Measurements from ENCODE around the gene GNE. TPM values are rescaled to one million over a fixed set of nuclear protein-coding genes. Genes with fewer than 3 reads are reported as not detected.

Gene GNE
- total and polyA plus RNA-seq, 2 of the 13 experiments (the other 11 are each of a cell fraction or from before 2014, with no cell fraction given): 16.1 to 24.1 TPM

DNA sequence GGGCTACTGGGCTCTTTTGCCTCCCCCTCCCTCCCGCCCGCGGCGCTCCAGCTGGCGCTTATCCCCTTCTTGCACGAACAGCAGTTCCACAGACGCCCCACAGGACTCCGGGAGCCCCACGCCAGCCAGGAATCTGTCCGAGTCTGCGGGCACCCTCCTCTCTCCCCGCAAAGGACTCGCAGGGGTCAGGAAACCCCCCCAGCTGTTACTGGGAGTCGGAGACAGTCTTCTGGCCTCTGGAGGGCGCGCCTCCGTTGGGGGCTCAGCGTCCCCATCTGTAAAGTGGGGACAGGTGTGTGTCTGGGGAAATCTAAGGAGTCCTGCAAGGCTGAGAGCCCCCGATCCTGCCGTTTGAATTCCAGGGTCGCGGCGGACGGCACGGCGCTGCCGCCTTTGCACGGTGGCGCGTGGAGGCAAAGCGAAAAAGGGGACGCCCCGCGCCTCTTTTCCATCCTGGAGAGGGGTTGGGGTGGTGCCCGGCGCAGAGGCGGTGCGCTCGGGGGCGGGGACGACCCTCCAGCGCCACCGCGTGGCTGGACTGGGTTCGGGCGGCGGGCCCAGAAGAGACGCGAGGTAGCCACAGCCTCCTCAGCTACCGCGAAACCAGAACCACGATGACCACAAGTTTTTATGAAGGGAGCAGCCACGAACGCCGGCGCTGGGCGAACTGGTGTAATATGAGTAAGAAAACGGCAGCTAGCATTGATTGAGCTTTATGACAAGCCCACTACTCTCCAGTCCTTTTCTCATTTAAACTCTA lies 91.9 kb downstream of the GNE start (continued):
- TF ChIP-seq ZNF260 (CRISPR knock-in tag; IDR thresholded peaks at IDR 0.05; ENCODE audit: borderline replicate concordance, low read depth) (no peak), SNAPC2 (CRISPR knock-in tag; IDR thresholded peaks at IDR 0.05) (no peak), SRSF9 (IDR thresholded peaks at IDR 0.05; ENCODE audit: borderline replicate concordance, insufficient read depth, low read depth, low read length, poor library complexity, severe bottlenecking) (no peak), CHCHD3 (CRISPR knock-in tag; IDR thresholded peaks at IDR 0.05) (no peak), TOPORS (CRISPR knock-in tag; IDR thresholded peaks at IDR 0.05) (no peak), ARNTL (CRISPR knock-in tag; IDR thresholded peaks at IDR 0.05) (no peak), ETV6 (CRISPR knock-in tag; conservative IDR thresholded peaks at IDR 0.05) (no peak), PPARG (CRISPR knock-in tag; conservative IDR thresholded peaks at IDR 0.05) (no peak), KLF16 (CRISPR knock-in tag; IDR thresholded peaks at IDR 0.05) (0 out of 4 replicates have a peak, but pooled peaks of 1 of the 2 experiments have one; percentile 52), ETV5 (CRISPR knock-in tag; IDR thresholded peaks at IDR 0.05; ENCODE audit: borderline replicate concordance) (no peak), TP53 (CRISPR knock-in tag; conservative IDR thresholded peaks at IDR 0.05) (no peak), ZSCAN25 (CRISPR knock-in tag; IDR thresholded peaks at IDR 0.05) (no peak), SRF (IDR thresholded peaks at IDR 0.05; ENCODE audit: low read depth, low read length) (no peak), SSRP1 (CRISPR knock-in tag; IDR thresholded peaks at IDR 0.05) (no peak), ZNF644 (CRISPR knock-in tag; IDR thresholded peaks at IDR 0.05; ENCODE audit: low read depth) (no peak), SP5 (CRISPR knock-in tag; IDR thresholded peaks at IDR 0.05; ENCODE audit: borderline replicate concordance, low read depth) (0 out of 2 replicates have a peak, but pooled peaks have one; percentile 35), FOSL1 (CRISPR knock-in tag; IDR thresholded peaks at IDR 0.05; ENCODE audit: borderline replicate concordance) (no peak)
- TF ChIP-seq, protein P1, sequence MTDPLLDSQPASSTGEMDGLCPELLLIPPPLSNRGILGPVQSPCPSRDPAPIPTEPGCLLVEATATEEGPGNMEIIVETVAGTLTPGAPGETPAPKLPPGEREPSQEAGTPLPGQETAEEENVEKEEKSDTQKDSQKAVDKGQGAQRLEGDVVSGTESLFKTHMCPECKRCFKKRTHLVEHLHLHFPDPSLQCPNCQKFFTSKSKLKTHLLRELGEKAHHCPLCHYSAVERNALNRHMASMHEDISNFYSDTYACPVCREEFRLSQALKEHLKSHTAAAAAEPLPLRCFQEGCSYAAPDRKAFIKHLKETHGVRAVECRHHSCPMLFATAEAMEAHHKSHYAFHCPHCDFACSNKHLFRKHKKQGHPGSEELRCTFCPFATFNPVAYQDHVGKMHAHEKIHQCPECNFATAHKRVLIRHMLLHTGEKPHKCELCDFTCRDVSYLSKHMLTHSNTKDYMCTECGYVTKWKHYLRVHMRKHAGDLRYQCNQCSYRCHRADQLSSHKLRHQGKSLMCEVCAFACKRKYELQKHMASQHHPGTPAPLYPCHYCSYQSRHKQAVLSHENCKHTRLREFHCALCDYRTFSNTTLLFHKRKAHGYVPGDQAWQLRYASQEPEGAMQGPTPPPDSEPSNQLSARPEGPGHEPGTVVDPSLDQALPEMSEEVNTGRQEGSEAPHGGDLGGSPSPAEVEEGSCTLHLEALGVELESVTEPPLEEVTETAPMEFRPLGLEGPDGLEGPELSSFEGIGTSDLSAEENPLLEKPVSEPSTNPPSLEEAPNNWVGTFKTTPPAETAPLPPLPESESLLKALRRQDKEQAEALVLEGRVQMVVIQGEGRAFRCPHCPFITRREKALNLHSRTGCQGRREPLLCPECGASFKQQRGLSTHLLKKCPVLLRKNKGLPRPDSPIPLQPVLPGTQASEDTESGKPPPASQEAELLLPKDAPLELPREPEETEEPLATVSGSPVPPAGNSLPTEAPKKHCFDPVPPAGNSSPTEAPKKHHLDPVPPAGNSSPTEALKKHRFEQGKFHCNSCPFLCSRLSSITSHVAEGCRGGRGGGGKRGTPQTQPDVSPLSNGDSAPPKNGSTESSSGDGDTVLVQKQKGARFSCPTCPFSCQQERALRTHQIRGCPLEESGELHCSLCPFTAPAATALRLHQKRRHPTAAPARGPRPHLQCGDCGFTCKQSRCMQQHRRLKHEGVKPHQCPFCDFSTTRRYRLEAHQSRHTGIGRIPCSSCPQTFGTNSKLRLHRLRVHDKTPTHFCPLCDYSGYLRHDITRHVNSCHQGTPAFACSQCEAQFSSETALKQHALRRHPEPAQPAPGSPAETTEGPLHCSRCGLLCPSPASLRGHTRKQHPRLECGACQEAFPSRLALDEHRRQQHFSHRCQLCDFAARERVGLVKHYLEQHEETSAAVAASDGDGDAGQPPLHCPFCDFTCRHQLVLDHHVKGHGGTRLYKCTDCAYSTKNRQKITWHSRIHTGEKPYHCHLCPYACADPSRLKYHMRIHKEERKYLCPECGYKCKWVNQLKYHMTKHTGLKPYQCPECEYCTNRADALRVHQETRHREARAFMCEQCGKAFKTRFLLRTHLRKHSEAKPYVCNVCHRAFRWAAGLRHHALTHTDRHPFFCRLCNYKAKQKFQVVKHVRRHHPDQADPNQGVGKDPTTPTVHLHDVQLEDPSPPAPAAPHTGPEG (CRISPR knock-in tag; IDR thresholded peaks at IDR 0.05): no peak
- TF ChIP-seq, protein P2, sequence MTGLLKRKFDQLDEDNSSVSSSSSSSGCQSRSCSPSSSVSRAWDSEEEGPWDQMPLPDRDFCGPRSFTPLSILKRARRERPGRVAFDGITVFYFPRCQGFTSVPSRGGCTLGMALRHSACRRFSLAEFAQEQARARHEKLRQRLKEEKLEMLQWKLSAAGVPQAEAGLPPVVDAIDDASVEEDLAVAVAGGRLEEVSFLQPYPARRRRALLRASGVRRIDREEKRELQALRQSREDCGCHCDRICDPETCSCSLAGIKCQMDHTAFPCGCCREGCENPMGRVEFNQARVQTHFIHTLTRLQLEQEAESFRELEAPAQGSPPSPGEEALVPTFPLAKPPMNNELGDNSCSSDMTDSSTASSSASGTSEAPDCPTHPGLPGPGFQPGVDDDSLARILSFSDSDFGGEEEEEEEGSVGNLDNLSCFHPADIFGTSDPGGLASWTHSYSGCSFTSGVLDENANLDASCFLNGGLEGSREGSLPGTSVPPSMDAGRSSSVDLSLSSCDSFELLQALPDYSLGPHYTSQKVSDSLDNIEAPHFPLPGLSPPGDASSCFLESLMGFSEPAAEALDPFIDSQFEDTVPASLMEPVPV (CRISPR knock-in tag; IDR thresholded peaks at IDR 0.05): peak; percentile 46; the same call in 1 of the 2 replicates
- TF ChIP-seq, protein P3, sequence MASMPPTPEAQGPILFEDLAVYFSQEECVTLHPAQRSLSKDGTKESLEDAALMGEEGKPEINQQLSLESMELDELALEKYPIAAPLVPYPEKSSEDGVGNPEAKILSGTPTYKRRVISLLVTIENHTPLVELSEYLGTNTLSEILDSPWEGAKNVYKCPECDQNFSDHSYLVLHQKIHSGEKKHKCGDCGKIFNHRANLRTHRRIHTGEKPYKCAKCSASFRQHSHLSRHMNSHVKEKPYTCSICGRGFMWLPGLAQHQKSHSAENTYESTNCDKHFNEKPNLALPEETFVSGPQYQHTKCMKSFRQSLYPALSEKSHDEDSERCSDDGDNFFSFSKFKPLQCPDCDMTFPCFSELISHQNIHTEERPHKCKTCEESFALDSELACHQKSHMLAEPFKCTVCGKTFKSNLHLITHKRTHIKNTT (CRISPR knock-in tag; IDR thresholded peaks at IDR 0.05): no peak
- TF ChIP-seq, protein P4, sequence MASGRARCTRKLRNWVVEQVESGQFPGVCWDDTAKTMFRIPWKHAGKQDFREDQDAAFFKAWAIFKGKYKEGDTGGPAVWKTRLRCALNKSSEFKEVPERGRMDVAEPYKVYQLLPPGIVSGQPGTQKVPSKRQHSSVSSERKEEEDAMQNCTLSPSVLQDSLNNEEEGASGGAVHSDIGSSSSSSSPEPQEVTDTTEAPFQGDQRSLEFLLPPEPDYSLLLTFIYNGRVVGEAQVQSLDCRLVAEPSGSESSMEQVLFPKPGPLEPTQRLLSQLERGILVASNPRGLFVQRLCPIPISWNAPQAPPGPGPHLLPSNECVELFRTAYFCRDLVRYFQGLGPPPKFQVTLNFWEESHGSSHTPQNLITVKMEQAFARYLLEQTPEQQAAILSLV (CRISPR knock-in tag; IDR thresholded peaks at IDR 0.05; ENCODE audit: borderline replicate concordance): no peak
